ENCODE results near the gene RCCD1.

DNA sequence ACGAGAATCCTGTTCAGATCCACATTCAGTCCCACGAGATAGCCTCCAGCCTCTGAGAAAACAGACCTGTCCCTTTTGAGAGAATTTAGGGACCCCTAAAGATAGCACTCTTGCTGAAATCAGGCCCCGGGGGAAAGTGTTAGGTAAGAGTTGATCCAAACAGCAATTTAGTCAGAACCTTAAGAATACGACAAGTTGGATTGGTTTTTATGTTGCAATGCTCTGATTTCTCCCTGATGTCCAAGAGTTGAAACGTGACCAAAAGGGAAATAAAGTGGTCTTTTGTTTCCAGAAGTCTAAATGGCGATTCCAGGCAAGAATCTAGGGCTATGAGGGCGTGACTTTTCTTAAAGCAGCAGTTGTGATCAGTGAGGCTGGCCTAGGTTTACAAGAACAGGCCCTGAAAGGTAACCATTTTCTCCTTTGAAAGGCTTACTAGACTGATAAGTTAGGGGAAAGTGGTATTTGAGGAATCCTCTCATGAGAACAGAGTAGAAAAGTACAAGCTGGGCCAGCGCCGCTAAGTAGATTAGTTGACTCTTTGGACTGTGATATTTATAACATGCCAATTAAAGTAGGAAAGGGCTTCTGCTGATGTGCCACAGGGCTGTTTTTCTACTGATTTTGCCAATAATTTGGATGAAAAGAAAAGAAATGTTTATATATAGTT, 46.7 kb upstream of the RCCD1 start:
- TF ChIP-seq EZH2 (IDR thresholded peaks at IDR 0.05; ENCODE audit: borderline replicate concordance, low read depth, low read length, poor library complexity, severe bottlenecking) = no peak
- TF ChIP-seq, protein P1, sequence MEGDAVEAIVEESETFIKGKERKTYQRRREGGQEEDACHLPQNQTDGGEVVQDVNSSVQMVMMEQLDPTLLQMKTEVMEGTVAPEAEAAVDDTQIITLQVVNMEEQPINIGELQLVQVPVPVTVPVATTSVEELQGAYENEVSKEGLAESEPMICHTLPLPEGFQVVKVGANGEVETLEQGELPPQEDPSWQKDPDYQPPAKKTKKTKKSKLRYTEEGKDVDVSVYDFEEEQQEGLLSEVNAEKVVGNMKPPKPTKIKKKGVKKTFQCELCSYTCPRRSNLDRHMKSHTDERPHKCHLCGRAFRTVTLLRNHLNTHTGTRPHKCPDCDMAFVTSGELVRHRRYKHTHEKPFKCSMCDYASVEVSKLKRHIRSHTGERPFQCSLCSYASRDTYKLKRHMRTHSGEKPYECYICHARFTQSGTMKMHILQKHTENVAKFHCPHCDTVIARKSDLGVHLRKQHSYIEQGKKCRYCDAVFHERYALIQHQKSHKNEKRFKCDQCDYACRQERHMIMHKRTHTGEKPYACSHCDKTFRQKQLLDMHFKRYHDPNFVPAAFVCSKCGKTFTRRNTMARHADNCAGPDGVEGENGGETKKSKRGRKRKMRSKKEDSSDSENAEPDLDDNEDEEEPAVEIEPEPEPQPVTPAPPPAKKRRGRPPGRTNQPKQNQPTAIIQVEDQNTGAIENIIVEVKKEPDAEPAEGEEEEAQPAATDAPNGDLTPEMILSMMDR (conservative IDR thresholded peaks at IDR 0.05; ENCODE audit: low read depth, low read length) = no peak

All from A673 (cell line).